Keratinocyte (primary cell): ENCODE measurements around the gene IL3. TPM values are rescaled to one million over a fixed set of nuclear protein-coding genes. Genes with fewer than 3 reads are reported as not detected.

Experiments
- DNase-seq: peaks from one replicate; pipeline ENCODE4 v3.0.0-alpha.2; 2011; ENCODE audit warnings: low read depth, missing footprints, low spot score
- FAIRE-seq: peaks from 2 replicates; lab custom pipeline; 2011; peaks lifted over from hg19 to GRCh38; lab: Jason Lieb, UNC
- H2AFZ ChIP-seq: 2 replicates; pipeline ENCODE4 v1.6.0; 2012; ENCODE audit warnings: low read length, control low read depth, inconsistent platforms; ENCODE audit not compliant: control insufficient read depth
- H3K27ac ChIP-seq: 2 replicates; pipeline ENCODE4 v1.5.1; 2011; ENCODE audit warnings: low read length; ENCODE audit not compliant: control insufficient read depth, insufficient read depth
- H3K27me3 ChIP-seq: 3 replicates; pipeline ENCODE4 v1.6.0; 2011; ENCODE audit warnings: low read length; ENCODE audit not compliant: control insufficient read depth, insufficient read depth; ENCODE audit errors: extremely low read depth
- H3K36me3 ChIP-seq, 2 experiments: 2 replicates in 1 of 2; 3 replicates in 1 of 2; pipeline ENCODE4 v1.5.1; 2011; ENCODE audit warnings: low read length in 2 of 2, mild to moderate bottlenecking in 1 of 2; ENCODE audit not compliant: control insufficient read depth in 2 of 2, insufficient read depth in 2 of 2; ENCODE audit errors: extremely low read depth in 1 of 2
- H3K4me1 ChIP-seq: 3 replicates; pipeline ENCODE4 v1.5.1; 2011; ENCODE audit warnings: low read length; ENCODE audit not compliant: control insufficient read depth, insufficient read depth; ENCODE audit errors: extremely low read depth
- H3K4me2 ChIP-seq: 3 replicates; pipeline ENCODE4 v1.6.0; 2011; ENCODE audit warnings: low read depth, low read length; ENCODE audit not compliant: control insufficient read depth, insufficient read depth; ENCODE audit errors: extremely low read depth
- H3K4me3 ChIP-seq, 3 experiments: fragments of 200-600 bp in 1 of 3; sonication (generic) in 1 of 3; 2 replicates in 2 of 3; 3 replicates in 1 of 3; pipeline ENCODE4 v1.5.1; 2011 to 2016; ENCODE audit warnings: low read length in 3 of 3, mild to moderate bottlenecking in 3 of 3, control low read depth in 2 of 3, inconsistent platforms in 1 of 3, low read depth in 1 of 3, mixed read lengths in 1 of 3, mixed run types in 1 of 3, moderate library complexity in 1 of 3; ENCODE audit not compliant: control insufficient read depth in 2 of 3, insufficient read depth in 2 of 3; ENCODE audit errors: extremely low read depth in 1 of 3
- H3K79me2 ChIP-seq: 2 replicates; pipeline ENCODE4 v1.6.0; 2012; ENCODE audit warnings: low read length; ENCODE audit not compliant: control insufficient read depth, insufficient read depth
- H3K9ac ChIP-seq: 3 replicates; pipeline ENCODE4 v1.6.0; 2011; ENCODE audit warnings: low read length; ENCODE audit not compliant: control insufficient read depth, insufficient read depth; ENCODE audit errors: extremely low read depth
- H3K9me1 ChIP-seq: 3 replicates; pipeline ENCODE4 v1.6.0; 2011; ENCODE audit warnings: low read length; ENCODE audit not compliant: control insufficient read depth, insufficient read depth; ENCODE audit errors: extremely low read depth
- H3K9me3 ChIP-seq: 2 replicates; pipeline ENCODE4 v1.5.1; 2012; ENCODE audit warnings: low read depth, low read length; ENCODE audit not compliant: control insufficient read depth
- H4K20me1 ChIP-seq: 3 replicates; pipeline ENCODE4 v1.6.0; 2011; ENCODE audit warnings: low read length; ENCODE audit not compliant: control insufficient read depth, insufficient read depth; ENCODE audit errors: extremely low read depth
- CTCF ChIP-seq, 3 experiments: IDR thresholded peaks in 1 of 3; conservative IDR thresholded peaks in 1 of 3; optimal IDR thresholded peaks in 1 of 3; 2 replicates in 2 of 3; 3 replicates in 1 of 3; pipeline versions ENCODE3 to v1.5.1; 2011; ENCODE audit warnings: low read length in 3 of 3, mild to moderate bottlenecking in 3 of 3, moderate library complexity in 2 of 3, control low read depth in 1 of 3, inconsistent platforms in 1 of 3; ENCODE audit not compliant: insufficient read depth in 2 of 3; ENCODE audit errors: extremely low read depth in 1 of 3
- EZH2 ChIP-seq: IDR thresholded peaks from one replicate; pipeline ENCODE4 v1.6.1; 2012; ENCODE audit warnings: inconsistent platforms, mild to moderate bottlenecking, low read length, moderate library complexity
- dilution Hi-C: fragments of 300-500 bp; cut with MboI; formaldehyde crosslinking; loops from one replicate; pipeline ENCODE4 v1.7.0; 2020; ENCODE audit warnings: low sequenced_read_pairs; ENCODE audit not compliant: extremely low pct_ligation_motif_present
- polyA plus RNA-seq, 5 experiments: library from polyadenylated mRNA; depleted of rRNA in 3 of 5; stranded (reverse) in 3 of 5; stranded (forward) in 1 of 5; unstranded in 1 of 5; fragments of >200 nt; gene quantifications; 1 replicate in 1 of 5; 2 replicates in 3 of 5; 3 replicates in 1 of 5; pipeline versions ENCODE4 v1.2.1 to v1.2.3, GENCODE V29; 2011 to 2012; ENCODE audit warnings: missing spikeins in 2 of 5, low read depth in 1 of 5, low replicate concordance in 1 of 5

IL3 gene
- polyA plus RNA-seq, 1 donor (not counting 4 experiments of a cell fraction or from before 2014, with no cell fraction given): not detected

- FAIRE-seq: no peak
- dilution Hi-C loops: no loop called here
- Histone ChIP-seq H3K27me3 (peaks cover 3% of the 10 kb centered on the region), H3K9ac (no peak overlapping the region), H3K4me3 (no peak overlapping the region), H3K79me2 (no peaks in the 10 kb centered on the region), H3K36me3 (no peaks in the 10 kb centered on the region), H2AFZ (no peak overlapping the region), H3K27ac (no peak overlapping the region), H4K20me1 (no peaks in the 10 kb centered on the region), H3K4me1 (no peaks in the 10 kb centered on the region), H3K4me2 (no peak overlapping the region), H3K9me1 (no peaks in the 10 kb centered on the region), H3K9me3 (no peaks in the 10 kb centered on the region)
- TF ChIP-seq CTCF (optimal IDR thresholded peaks at IDR 0.05 in 1 of 3, IDR thresholded peaks at IDR 0.05 in 1 of 3, conservative IDR thresholded peaks at IDR 0.05 in 1 of 3; ENCODE audit: extremely low read depth in 1 of 3, insufficient read depth in 2 of 3, low read length in 3 of 3) (no peak), EZH2 (no peak)
- no peak for DNase-seq
These were observed 5.7 kb downstream of the IL3 start for GRCh38 chr5:132065951-132066701.

DNA sequence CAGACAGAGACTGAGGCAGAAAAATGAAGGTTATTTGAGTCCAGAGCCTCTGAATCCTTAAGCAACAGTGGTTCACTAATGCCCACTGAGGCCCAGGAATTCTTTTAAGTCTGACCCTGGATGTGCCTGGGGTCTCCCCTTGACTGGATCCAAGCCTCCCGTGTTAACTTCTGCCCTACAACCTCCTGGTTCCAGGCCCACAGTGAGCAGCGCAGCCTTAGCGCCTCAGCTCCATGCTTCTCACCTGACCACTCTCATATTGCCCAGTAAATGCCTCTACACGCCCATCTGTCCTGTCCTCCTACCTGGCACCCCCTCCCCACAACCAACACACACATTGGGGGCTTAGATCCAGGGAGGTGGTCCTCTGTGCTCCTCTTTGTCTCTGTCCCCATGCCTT, 6.4 kb downstream of the IL3 start:
- no peak overlapping the region for H2AFZ ChIP-seq
- FAIRE-seq: no peak
- dilution Hi-C loops: no loop called here
- no peak overlapping the region for H3K4me2 ChIP-seq
- TF ChIP-seq EZH2 (no peak), CTCF (optimal IDR thresholded peaks at IDR 0.05 in 1 of 3, IDR thresholded peaks at IDR 0.05 in 1 of 3, conservative IDR thresholded peaks at IDR 0.05 in 1 of 3; ENCODE audit: extremely low read depth in 1 of 3, insufficient read depth in 2 of 3, low read length in 3 of 3) (no peak)
- H3K4me3 ChIP-seq: no peak overlapping the region
- H3K36me3 ChIP-seq: no peaks in the 10 kb centered on the region
- no peak for DNase-seq
- no peaks in the 10 kb centered on the region for H3K9me1 ChIP-seq
- H3K27me3 ChIP-seq: peaks cover 5% of the 10 kb centered on the region
- H3K4me1 ChIP-seq: no peaks in the 10 kb centered on the region
- no peaks in the 10 kb centered on the region for H3K9me3 ChIP-seq
- H3K9ac ChIP-seq: no peak overlapping the region
- no peaks in the 10 kb centered on the region for H4K20me1 ChIP-seq
- no peak overlapping the region for H3K27ac ChIP-seq
- H3K79me2 ChIP-seq: no peaks in the 10 kb centered on the region
